Measurements from ENCODE around the gene TOM1. TPM values are rescaled to one million over a fixed set of nuclear protein-coding genes. Genes with fewer than 3 reads are reported as not detected.
A peak's percentile ranks its signal among the peaks of the same experiment; 100 is the strongest.

The TOM1 gene
- total and polyA plus RNA-seq, 4 donors = 19.8 to 50.5 (median 44.0) TPM

DNA sequence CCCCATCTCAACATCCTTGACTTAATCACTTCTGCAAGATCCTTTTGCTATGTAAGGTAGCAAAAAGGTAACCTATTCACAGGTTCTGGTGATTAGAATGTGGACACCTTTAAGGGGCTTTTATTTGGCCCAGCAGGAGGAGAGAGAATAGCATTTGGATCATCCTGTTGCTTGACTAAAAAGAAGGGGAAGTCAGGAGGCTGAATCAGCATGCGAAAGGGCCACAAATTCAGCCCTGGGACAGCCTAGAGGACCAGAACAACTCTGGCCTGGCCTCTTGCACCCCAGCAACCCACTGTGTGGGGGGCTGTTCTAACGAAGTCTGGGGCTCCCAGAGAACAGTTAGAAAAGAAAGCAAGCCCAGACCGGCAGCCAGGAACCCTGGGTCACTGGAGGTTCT, 78.0 kb downstream of the TOM1 start:
- 88 to 94% methylated on average over 3 of the region's 3 CpGs for WGBS, 2 donors
- Histone ChIP-seq H3K9me3 (ENCODE audit: control insufficient read depth, low read length) (no peaks in the 10 kb centered on the region), H3K36me3 (ENCODE audit: control insufficient read depth in 1 of 2, insufficient read depth in 2 of 2, low read length in 1 of 2) (no peaks in the 10 kb centered on the region), H3K27me3 (ENCODE audit: control insufficient read depth in 1 of 2, insufficient read depth in 2 of 2, low read length in 1 of 2) (no peaks in the 10 kb centered on the region), H3K27ac (ENCODE audit: low read depth in 1 of 2, low read length in 2 of 2) (peak overlapping the region in 1 of 2 donors; percentile 41), H3K4me1 (ENCODE audit: control insufficient read depth in 1 of 2, insufficient read depth in 2 of 2, low read length in 2 of 2) (no peaks in the 10 kb centered on the region), H3K4me3 (ENCODE audit: low read length in 2 of 2) (no peak overlapping the region)
- intact Hi-C loops (cut with DNase I) = no loop called here
- no peak for DNase-seq
- ATAC-seq (ENCODE audit: low FRiP score) = no peak

DNA sequence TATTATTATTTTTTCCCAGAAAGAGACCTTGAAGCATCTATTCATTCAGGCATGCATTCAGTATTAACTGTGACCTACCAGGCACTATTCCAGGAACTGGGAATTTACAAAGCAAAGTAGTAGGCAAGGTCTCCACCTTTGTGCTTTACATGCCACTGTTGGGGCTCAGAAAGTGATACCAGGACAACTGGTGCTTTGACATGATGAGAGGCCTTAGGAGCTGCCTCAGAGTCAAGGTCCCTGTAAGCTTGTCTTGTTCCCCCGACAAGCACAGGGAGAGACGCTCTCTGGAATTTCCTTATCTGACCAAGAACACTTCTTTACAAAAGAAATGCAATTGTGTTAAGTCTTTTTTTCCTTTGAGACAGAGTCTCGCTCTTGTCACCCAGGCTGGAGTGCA, 78.9 kb downstream of the TOM1 start:
- ATAC-seq (ENCODE audit: low FRiP score) (no peak), DNase-seq (no peak)
- H3K27me3 ChIP-seq (ENCODE audit: control insufficient read depth in 1 of 2, insufficient read depth in 2 of 2, low read length in 1 of 2) = no peaks in the 10 kb centered on the region
- no peak overlapping the region for H3K27ac ChIP-seq (ENCODE audit: low read depth in 1 of 2, low read length in 2 of 2)
- H3K4me1 ChIP-seq (ENCODE audit: control insufficient read depth in 1 of 2, insufficient read depth in 2 of 2, low read length in 2 of 2) = no peaks in the 10 kb centered on the region
- intact Hi-C loops (cut with DNase I) = no loop called here
- no peaks in the 10 kb centered on the region for H3K36me3 ChIP-seq (ENCODE audit: control insufficient read depth in 1 of 2, insufficient read depth in 2 of 2, low read length in 1 of 2)
- no peak overlapping the region for H3K4me3 ChIP-seq (ENCODE audit: low read length in 2 of 2)
- WGBS, 2 donors = 92 to 97% methylated on average over 3 of the region's 3 CpGs
- no peaks in the 10 kb centered on the region for H3K9me3 ChIP-seq (ENCODE audit: control insufficient read depth, low read length)

DNA sequence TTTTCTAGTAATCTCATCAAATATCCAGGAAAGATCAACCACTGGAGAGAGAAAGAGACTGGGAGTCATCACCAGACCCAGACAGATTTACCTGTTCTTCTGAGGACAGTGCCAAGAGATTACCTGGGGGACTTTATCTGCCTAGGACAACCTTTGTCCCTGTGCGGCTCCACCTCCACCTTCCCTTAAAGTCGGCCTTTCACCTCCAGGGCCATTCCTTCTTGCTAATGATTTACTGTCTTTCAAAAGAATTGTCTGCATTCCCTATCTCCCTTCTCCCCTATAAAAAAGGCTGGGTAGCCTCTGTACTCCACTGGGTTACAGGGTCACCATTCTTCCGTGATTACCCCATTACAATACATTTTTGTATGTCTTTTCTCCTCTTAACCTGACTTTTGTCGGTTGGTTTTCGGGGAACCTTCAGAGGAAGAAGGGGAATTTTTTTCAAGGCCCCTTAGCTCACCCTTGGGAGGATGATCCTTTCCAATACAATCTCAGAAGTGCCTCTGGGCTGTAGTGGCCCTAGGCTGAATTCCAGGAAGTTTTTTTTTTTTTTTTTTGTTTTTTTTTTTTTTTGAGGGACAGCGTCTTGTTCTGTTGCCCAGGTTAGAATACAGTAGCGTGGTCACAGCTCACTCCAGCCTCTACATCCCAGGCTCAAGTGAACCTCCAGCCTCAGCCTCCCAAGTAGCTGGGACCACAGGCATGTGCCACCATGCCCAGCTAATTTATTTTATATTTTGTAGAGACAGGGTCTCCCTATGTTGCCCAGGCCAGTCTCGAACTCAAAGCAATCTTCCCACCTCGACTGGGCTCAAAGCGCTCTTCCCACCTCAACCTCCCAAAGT, 79.7 kb downstream of the TOM1 start:
- ATAC-seq (ENCODE audit: low FRiP score) (no peak), DNase-seq (no peak)
- intact Hi-C loops (cut with DNase I) = no loop called here
- Histone ChIP-seq H3K27ac (ENCODE audit: low read depth in 1 of 2, low read length in 2 of 2) (no peak overlapping the region), H3K4me3 (ENCODE audit: low read length in 2 of 2) (no peak overlapping the region), H3K36me3 (ENCODE audit: control insufficient read depth in 1 of 2, insufficient read depth in 2 of 2, low read length in 1 of 2) (no peaks in the 10 kb centered on the region), H3K4me1 (ENCODE audit: control insufficient read depth in 1 of 2, insufficient read depth in 2 of 2, low read length in 2 of 2) (no peaks in the 10 kb centered on the region), H3K9me3 (ENCODE audit: control insufficient read depth, low read length) (no peaks in the 10 kb centered on the region), H3K27me3 (ENCODE audit: control insufficient read depth in 1 of 2, insufficient read depth in 2 of 2, low read length in 1 of 2) (no peaks in the 10 kb centered on the region)
- WGBS, 2 donors = 89 to 93% methylated on average over 10 of the region's 10 CpGs

- 86% methylated on average over 6 of the region's 6 CpGs for WGBS, 2 donors
- DNase-seq (no peak), ATAC-seq (ENCODE audit: low FRiP score) (no peak)
- H3K27ac ChIP-seq (ENCODE audit: low read depth in 1 of 2, low read length in 2 of 2) = no peak overlapping the region
- H3K36me3 ChIP-seq (ENCODE audit: control insufficient read depth in 1 of 2, insufficient read depth in 2 of 2, low read length in 1 of 2) = no peaks in the 10 kb centered on the region
- no peak overlapping the region for H3K4me3 ChIP-seq (ENCODE audit: low read length in 2 of 2)
- intact Hi-C loops (cut with DNase I) = no loop called here
- no peaks in the 10 kb centered on the region for H3K4me1 ChIP-seq (ENCODE audit: control insufficient read depth in 1 of 2, insufficient read depth in 2 of 2, low read length in 2 of 2)
- no peaks in the 10 kb centered on the region for H3K9me3 ChIP-seq (ENCODE audit: control insufficient read depth, low read length)
- H3K27me3 ChIP-seq (ENCODE audit: control insufficient read depth in 1 of 2, insufficient read depth in 2 of 2, low read length in 1 of 2) = no peaks in the 10 kb centered on the region
These were observed 80.3 kb downstream of the TOM1 start for GRCh38 chr22:35380013-35380412.

DNA sequence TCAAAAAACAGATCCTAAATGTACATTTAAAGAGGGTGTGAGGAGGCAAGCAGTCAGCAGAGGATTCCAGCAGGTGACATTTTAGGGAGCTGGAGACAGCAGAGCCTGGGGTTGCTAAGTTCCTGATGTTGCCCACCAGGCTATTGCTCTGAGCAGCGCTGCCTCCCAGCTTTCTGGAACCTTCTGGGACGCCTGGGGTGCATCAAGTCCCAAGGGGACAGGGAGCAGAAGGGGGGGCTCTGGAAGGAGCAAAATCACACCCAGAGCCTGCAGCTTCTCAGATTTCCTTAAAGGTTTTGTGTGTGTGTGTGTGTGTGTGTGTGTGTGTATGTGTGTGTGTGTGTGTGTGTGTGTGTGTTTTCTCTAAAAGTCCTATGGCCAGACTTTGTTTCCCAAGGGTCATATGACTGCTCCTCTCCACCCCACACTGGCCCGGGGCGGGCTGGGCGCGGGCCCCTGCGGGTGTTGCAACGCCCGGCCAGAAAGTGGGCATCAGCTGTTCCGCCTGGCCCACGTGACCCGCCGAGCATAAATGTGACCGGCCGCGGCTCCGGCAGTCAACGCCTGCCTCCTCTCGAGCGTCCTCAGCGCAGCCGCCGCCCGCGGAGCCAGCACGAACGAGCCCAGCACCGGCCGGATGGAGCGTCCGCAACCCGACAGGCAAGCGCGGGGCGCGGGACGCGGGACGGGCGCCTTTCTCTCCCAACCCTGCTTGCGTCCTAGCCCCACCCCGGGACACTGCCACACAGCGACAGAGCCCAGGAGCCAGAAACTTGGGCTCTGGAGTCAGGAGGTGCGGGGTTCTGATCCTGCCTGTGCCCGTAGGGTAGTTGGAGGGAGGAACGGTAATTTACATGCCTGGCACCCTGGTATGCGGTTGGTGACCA, 81.1 kb downstream of the TOM1 start, which contains the start of gene HMOX1:
Gene HMOX1 (plus strand): TSS at position 560 of the 887 bp plus-strand sequence. CDS start 78 bp downstream, at position 638.
- peak; percentile 98 for DNase-seq
- Histone ChIP-seq H3K9me3 (ENCODE audit: control insufficient read depth, low read length) (no peaks in the 10 kb centered on the region), H3K27me3 (ENCODE audit: control insufficient read depth in 1 of 2, insufficient read depth in 2 of 2, low read length in 1 of 2) (no peaks in the 10 kb centered on the region), H3K4me1 (ENCODE audit: control insufficient read depth in 1 of 2, insufficient read depth in 2 of 2, low read length in 2 of 2) (no peaks in the 10 kb centered on the region), H3K27ac (ENCODE audit: low read depth in 1 of 2, low read length in 2 of 2) (peak within 1 kb of the TSS in 1 of 2 donors; percentile 49), H3K4me3 (ENCODE audit: low read length in 2 of 2) (peak within 1 kb of the TSS; percentile 13 to 30), H3K36me3 (ENCODE audit: control insufficient read depth in 1 of 2, insufficient read depth in 2 of 2, low read length in 1 of 2) (no peaks in the 10 kb centered on the region)
- 1% methylated on average over 46 to 47 of the region's 47 CpGs for WGBS, 2 donors
- intact Hi-C loops (cut with DNase I) = no loop called here
- peak; percentile 94 for ATAC-seq (ENCODE audit: low FRiP score)

- intact Hi-C loops (cut with DNase I) = no loop called here
- no peaks in the 10 kb centered on the region for H3K9me3 ChIP-seq (ENCODE audit: control insufficient read depth, low read length)
These were observed 81.8 kb downstream of the TOM1 start for GRCh38 chr22:35381424-35382009.

DNA sequence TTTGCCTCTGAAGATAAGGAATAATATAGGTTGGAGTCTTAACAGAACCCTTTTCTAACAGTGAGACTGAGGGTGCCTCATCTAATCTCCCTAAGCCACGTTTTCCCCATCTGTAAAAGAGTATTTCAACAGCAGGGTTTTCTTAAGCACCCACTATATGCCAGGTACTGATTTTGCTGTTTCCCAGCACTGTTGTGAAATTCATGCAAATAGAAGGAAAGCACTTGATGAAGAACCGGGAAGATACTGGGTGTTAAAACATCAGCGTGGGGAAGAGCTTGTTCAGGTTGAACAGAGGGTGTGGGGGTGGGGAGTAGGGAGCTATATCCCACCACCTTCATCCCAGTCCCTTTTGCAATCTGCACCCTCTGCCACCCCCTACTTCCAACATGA, 84.0 kb downstream of the TOM1 start:
- no peaks in the 10 kb centered on the region for H3K4me1 ChIP-seq (ENCODE audit: control insufficient read depth in 1 of 2, insufficient read depth in 2 of 2, low read length in 2 of 2)
- intact Hi-C loops (cut with DNase I) = no loop called here
- H3K4me3 ChIP-seq (ENCODE audit: low read length in 2 of 2) = no peak overlapping the region

More at GRCh38 chr22:35381424-35382009, 81.8 kb downstream of the TOM1 start:
- no peaks in the 10 kb centered on the region for H3K27me3 ChIP-seq (ENCODE audit: control insufficient read depth in 1 of 2, insufficient read depth in 2 of 2, low read length in 1 of 2)
- no peak for ATAC-seq (ENCODE audit: low FRiP score)
- H3K4me1 ChIP-seq (ENCODE audit: control insufficient read depth in 1 of 2, insufficient read depth in 2 of 2, low read length in 2 of 2) = no peaks in the 10 kb centered on the region
- WGBS, 2 donors = 38 to 41% methylated on average over 5 of the region's 5 CpGs
- H3K27ac ChIP-seq (ENCODE audit: low read depth in 1 of 2, low read length in 2 of 2) = peak overlapping the region in 1 of 2 donors; percentile 14
- no peak for DNase-seq
- peak overlapping the region; percentile 13 to 30 for H3K4me3 ChIP-seq (ENCODE audit: low read length in 2 of 2)
- no peaks in the 10 kb centered on the region for H3K36me3 ChIP-seq (ENCODE audit: control insufficient read depth in 1 of 2, insufficient read depth in 2 of 2, low read length in 1 of 2)

DNA sequence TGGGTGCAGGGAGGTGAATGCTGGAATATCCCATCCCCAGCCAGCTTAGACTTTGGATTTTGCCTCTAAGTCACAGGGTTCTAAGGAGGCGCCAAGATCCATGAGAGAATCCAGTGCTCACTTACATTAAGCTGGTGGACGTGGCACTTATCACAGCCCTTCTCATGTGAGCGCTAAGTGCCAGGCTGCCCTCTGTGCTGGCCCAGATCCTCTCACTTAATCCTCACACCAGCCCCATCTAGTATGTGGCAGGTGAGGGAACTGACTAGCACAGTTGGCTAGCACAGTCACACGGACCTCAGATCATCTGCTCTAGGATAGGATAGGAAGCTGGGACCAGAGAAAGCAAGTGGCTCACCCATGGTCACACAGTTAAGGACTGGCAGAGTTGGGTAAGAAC, 84.8 kb downstream of the TOM1 start:
- H3K9me3 ChIP-seq (ENCODE audit: control insufficient read depth, low read length) = no peaks in the 10 kb centered on the region
- no peaks in the 10 kb centered on the region for H3K27me3 ChIP-seq (ENCODE audit: control insufficient read depth in 1 of 2, insufficient read depth in 2 of 2, low read length in 1 of 2)
- no peak for DNase-seq
- no peaks in the 10 kb centered on the region for H3K36me3 ChIP-seq (ENCODE audit: control insufficient read depth in 1 of 2, insufficient read depth in 2 of 2, low read length in 1 of 2)
- intact Hi-C loops (cut with DNase I) = no loop called here
- H3K27ac ChIP-seq (ENCODE audit: low read depth in 1 of 2, low read length in 2 of 2) = no peak overlapping the region
- no peak for ATAC-seq (ENCODE audit: low FRiP score)
- no peak overlapping the region for H3K4me3 ChIP-seq (ENCODE audit: low read length in 2 of 2)
- H3K4me1 ChIP-seq (ENCODE audit: control insufficient read depth in 1 of 2, insufficient read depth in 2 of 2, low read length in 2 of 2) = no peaks in the 10 kb centered on the region
- WGBS, 2 donors = 81 to 82% methylated on average over 4 of the region's 4 CpGs

More for the DNA sequence above, 84.0 kb downstream of the TOM1 start:
- ATAC-seq (ENCODE audit: low FRiP score) (no peak), DNase-seq (no peak)
- Histone ChIP-seq H3K9me3 (ENCODE audit: control insufficient read depth, low read length) (no peaks in the 10 kb centered on the region), H3K27me3 (ENCODE audit: control insufficient read depth in 1 of 2, insufficient read depth in 2 of 2, low read length in 1 of 2) (no peaks in the 10 kb centered on the region), H3K27ac (ENCODE audit: low read depth in 1 of 2, low read length in 2 of 2) (no peak overlapping the region), H3K36me3 (ENCODE audit: control insufficient read depth in 1 of 2, insufficient read depth in 2 of 2, low read length in 1 of 2) (no peaks in the 10 kb centered on the region)
- 90 to 96% methylated on average over 3 of the region's 3 CpGs for WGBS, 2 donors
